Activated CD8-positive, alpha-beta memory T cell treated with anti-CD3 and anti-CD28 coated beads, Interleukin-2, amount 50 U/mL, for 24 hours (primary cell): ENCODE data around the gene COX6A2.
"Not testable (repeated sequence)": the region's sequence is repeated elsewhere in the genome, so short reads cannot be mapped to it uniquely, and the experiment has no call there.

ENCODE experiments used
- DNase-seq: peaks from one replicate; pipeline ENCODE4 v3.0.0-alpha.2; 2020; ENCODE audit errors: extremely low read depth

The COX6A2 gene

DNA sequence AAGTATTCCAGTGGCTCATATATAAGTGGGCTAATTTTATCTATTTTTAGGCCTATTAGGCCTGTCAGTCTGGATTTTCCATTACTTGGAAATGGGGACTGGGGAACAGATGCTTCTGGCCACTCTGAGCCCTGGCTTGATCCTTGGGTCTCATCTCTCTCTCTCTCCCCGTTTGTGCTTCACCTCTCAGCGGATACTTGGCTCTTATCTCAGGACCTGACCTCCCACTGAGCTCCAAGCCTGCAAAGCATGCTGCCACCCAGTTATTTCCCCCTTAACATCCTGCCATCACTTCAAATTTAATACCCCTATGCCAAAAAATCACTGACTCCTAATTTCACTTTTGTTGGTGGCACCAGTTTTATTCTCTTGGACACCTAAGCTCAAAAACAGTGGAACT lies 10.3 kb upstream of the COX6A2 start:
- no peak for DNase-seq

DNA sequence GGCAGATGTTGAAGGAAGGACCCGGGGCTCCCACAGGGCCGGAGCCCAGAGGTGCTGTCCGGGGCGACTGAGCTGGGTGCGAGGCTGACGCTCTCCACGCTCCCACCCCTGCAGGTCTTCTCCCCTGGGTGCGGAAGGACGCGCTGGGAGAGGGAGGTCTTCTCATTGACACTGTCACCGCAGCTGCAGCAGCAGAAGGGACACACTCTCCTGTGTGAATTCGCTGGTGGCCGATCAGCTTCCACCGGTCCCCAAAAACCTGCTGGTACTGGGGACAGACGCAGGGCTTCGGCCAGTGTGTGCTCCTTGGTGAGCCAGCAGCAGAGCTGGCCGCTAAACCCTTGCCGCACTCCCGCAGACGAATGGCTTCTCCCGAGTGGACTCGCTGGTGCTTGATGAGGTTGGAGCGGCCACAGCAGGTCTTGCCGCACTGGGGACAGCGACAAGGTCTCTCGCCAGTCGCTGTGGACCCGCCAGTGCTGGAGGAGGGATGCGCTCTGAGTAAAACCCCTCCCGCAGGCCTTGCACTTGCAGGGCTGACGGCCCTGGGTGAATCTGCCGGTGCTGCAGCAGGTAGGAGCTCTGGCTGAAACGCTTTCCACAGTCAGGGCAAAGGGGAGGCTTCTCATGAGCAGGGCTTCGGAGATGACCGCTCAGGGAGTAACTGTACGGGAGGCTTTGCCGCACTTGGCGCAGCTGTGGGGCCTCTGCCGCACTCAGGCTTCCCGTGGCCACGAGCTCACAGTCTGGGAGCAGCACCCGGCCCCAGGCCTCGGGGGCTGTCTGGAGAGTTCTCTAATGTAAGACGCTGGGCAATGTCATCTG lies 8.3 kb upstream of the COX6A2 start:
- DNase-seq, result no peak

DNA sequence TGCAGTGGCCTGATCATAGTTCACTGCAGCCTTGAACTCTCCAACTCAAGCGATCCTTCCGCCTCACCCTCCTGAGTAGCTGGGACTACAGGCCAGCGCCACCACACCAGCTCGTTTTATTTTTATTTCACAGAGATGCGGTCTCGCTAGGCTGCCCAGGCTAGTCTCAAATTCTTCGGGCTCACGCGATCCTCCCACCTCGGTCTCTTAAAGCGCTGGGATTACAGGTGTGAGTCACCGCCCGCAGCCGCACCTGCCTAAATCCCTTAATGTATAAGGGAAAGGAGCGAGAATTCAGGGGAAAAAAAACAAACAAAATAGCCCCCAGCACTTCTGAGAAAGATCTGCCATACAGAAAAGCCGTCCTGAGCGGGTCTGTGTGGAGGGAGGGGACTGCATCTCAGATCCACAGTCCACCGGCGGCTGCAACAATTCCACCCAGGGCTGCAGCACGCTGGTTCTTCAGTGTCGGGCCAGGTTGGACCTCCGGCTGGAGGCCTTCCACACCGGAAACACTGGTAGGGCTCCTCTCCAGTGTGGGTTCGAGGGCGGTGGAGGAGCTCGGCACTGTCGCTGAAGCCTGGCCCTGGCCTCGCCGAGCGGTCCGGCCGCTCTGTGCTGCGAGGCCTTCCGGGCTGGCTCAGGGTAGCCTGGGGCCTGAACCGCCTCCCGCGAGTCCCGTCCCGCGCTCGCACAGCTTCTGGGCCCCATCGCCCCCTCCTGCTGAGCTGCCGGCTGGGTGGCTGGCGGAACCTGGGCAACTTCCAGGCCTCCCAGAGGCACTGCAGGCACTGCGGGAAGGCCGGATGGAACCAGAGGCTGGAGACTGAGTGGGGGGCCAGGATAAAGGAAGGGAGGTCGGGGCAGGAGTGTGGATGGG lies 7.4 kb upstream of the COX6A2 start:
- no peak for DNase-seq

DNA sequence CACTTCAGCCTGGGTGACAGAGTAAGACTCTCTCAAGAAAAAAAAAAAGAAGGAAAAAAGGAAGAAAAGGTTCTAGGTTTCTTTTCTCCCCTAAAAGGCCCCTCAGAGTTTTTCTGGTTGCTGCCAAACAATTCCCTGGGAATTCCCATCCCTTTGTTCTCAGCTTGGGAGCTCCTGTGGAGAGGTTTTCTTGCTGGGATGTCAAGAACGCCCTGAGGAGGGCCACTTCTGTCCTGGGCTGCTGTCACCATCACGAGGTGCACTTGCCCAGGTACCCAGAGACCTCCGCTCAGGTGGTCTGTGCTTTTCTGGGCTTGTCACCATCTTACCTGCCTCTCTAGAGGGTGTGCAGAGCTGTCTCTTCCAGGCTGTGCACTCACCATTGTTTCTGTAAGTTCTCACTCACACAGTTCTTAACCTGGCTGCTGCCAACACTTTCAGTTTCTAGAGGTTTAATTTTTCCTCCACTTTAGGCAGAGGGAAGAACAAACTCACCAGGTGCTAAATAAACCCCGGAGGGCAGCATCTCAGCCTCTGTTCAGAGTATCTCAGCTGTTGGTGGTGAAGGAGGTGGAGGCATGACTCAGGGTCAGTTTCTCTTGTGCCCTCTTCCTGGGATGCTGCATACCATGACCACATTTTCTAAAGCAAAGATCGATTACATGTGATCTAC lies 2.4 kb upstream of the COX6A2 start:
- no peak for DNase-seq

DNA sequence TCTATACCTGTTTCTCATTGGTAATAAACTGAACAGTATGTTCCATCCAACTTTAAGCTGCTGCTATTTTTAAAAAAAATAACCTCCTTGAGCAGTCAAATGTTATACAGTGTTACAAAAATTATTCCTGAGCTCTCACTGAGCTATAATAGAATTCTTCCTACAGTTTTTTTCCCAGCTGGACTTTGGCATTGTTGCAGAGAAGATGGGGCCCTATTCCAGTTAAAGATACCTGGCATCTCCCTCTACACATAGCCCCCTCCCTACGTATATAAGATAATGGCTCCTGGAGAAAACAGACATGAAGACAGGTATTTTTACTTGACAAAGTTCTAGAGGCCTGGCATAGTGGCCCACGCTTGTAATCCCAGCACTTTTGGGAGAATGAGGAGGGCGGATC lies 1.6 kb upstream of the COX6A2 start:
- no peak for DNase-seq

DNA sequence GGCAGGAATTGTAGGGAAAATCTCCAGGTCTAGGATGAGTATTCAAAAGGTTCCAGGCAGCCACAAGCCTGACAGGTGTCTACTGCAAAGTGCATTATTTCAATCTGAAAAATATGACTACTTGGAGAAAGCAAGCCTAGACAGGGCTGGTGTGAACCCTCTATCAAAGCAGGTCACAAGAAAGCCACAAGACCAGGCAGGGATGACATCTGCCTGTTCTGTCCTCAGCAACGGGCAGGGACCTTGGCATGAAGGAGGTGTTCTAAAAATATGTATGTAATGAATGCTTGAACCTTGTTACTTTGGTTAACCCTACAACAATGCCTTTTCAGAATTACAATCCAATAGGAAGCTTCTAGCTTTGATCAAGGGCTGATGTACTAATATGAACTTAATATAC lies 1.2 kb upstream of the COX6A2 start:
- DNase-seq, result no peak

DNA sequence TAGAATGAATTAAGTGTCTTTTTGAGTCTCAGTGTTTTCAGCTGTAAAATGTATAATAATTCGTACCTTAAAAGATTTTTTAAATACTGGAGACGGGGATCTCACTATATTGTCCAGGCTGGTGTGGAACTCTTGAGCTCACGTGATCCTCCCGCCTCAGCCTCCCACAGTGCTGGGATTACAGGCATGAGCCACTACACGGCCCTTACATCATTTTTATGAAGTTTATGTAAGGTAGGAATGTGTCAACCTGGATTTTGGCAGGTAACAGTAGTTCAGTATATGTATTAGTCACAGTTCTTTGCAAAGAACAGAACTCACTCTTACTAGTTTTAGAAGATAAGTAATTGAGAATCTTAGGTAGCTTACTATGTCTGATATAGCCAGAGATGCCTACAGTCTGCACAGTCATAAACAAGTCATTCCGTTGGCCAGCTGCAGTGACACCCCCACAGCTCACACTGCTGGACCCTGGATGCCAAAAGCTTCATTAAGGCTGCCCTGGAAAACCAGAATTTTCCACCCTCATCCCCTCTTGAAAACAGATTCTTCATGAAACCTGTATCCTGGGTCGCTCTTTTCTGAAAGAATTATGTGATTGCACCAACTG lies 583 bp upstream of the COX6A2 start:
- no peak for DNase-seq

DNA sequence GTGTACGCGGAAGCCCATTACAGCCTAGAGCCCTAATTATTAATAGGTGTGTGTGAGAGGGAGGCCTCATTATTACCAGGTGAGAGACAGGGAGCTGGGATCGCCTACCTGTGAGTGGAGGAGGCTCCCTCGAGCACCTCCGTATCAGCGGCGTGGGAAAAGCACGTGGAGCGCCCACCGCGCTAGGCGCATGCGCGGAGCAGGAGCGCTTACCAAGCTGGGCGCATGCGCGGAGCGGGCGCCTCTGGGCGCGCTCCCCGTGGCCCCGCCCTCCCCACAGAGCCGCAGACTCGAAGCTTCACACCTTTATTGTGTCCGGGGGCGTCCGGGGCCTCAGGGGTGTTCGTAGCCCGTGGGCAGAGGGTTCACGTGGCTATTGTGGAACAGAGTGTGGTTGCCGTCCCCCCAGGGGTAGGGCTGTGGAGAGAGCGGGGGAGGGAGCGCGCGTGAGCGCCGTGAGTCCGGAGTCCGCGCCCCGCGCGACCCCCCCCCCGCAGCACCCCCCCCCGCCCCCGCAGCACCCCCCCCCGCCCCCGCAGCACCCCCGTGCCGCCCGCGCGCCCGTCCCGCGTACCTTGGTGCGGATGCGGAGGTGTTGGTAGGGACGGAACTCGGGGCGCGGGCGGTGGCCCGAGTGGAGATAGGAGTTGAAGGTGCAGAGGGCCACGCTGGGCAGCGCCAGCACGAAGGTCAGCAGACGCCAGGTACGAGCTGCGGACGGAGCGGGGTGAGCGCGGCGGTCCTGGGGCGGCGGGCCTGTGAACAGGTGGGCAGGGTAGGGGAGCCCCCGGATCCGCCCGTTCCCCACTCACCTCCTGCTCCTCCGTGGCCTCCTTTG lies 500 bp downstream of the COX6A2 start:
- DNase-seq, result peak; percentile 19

DNA sequence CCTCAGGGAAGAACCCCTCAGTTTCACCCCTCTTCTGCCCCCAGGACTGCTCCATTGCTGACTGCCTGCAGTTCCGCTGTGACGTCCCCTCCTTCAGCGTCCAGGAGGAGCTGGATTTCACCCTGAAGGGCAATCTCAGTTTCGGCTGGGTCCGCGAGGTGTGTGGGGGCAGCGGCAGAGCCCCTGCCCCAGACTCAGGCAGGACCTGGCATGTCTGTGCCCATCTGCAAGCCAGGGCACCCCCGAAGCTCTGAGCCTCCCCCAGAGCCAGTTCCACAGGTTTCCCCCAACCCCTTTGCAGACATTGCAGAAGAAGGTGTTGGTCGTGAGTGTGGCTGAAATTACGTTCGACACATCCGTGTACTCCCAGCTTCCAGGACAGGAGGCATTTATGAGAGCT lies 4.4 kb downstream of the COX6A2 start:
- DNase-seq, result no peak

DNA sequence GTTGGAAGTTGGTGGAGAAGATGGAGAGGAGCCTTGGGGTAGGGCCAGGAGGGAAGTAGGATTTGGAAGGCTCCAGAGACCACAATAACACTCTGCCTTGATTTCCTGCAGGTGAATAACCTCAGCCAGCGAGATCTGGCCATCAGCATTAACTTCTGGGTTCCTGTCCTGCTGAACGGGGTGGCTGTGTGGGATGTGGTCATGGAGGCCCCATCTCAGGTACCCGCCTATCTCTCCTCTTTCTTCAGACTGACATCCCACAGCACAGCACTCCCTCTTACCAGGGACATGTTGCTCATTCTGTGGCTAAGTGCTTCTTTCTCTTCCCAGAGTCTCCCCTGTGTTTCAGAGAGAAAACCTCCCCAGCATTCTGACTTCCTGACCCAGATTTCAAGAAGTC lies 4.9 kb downstream of the COX6A2 start:
- DNase-seq, result no peak

DNA sequence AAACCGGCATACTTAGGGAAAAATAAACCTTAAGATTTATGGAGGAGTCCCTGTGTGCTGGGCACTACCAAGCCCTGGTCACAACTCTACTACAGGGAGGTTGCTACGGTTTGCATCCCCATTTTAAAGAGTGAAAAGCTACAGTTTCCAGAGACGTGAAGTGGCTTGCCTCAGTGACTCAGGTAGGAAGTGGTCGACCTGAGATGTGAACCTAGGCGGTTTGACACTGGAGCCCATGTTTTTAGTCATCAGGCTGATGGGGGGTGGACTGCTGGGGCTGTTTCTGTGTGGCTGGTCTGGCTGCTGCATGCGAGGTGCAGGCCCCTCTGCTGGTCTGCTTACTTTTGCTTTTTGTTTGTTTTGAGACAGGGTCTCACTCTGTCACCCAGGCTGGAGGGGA lies 6.6 kb downstream of the COX6A2 start:
- DNase-seq, result peak; percentile 39

DNA sequence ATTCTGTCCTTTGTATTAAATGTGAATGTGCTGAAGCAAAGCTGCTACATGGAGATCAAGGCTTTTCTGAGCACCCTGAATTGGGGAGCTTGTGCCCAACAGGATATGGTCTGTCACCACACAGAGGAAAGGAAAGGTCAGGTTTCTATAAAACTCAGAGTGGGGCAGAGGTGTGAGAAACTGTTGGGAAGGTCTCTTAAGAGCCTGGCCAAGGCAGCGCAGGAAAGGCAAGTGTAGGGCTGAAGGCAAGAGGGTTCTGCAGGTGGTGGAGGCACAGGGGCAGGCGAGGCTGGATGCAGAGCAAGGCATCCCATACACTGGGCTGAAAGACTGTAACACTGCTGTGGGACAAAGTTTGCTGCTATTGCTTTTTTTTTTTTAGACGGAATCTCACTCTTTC lies 8.1 kb downstream of the COX6A2 start:
- no peak for DNase-seq

DNA sequence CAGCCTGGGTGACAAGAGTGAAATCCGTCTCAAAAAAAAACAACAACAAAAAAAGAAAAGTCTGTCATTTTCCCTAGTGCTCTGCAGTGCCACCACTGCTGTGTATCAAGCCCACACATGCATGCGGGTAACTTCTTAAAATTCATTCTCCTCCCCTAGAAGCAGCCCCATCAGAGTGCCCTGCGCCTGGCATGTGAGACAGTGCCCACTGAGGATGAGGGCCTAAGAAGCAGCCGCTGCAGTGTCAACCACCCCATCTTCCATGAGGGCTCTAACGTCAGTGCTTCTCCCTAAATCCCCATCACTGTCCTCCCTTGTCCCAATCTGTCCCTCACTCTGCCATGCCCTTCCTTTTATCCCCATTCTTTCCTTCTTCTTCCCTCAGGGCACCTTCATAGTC lies 10.2 kb downstream of the COX6A2 start:
- DNase-seq, result no peak

DNA sequence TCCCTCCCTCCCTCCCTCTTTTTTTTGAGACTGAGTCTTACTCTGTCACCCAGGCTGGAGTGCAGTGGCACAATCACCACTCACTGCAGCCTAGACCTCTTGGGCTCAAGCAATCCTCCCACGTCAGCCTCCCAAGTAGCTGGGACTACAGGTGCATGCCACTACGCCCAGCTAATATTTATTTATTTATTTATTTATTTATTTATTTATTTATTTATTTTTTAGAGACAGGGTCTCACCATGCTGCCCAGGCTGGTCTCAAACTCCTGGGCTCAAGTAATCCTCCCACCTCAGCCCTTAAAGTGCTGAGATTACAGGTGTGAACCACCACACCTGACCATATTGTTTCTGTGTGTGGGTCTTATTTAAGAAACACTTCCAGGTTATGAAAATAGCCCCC lies 11.1 kb downstream of the COX6A2 start:
- DNase-seq, result not testable (repeated sequence)

DNA sequence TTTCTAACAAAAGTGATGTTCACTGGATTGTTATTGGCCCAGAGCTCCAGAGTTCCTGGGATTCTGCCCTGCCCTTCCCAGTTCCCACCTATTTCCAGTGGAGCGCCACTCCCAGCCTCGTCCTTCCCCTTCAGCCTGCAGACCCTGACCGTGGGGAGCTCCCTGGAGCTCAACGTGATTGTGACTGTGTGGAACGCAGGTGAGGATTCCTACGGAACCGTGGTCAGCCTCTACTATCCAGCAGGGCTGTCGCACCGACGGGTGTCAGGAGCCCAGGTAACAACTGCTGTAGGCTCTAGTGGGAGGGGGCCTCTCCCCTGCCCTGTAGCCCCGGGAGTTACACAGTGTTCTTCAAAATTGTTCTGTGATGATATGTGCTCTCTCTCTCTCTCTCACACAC lies 11.8 kb downstream of the COX6A2 start:
- DNase-seq, result no peak

DNA sequence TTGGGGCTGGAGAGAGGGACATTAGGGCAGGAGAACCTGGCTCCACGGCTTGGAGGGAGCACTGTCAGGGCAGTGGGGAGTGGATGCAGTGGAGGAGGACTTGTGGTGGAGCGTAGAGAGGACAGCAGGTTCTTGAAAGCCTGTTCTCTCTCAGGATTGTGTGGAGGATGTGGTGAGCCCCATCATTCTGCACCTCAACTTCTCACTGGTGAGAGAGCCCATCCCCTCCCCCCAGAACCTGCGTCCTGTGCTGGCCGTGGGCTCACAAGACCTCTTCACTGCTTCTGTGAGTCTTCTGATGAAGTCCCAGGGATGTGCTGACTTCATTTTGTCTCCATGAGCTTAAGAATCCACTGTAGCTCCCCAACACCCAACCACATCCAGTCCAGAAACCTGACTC lies 13.5 kb downstream of the COX6A2 start:
- DNase-seq, result no peak

DNA sequence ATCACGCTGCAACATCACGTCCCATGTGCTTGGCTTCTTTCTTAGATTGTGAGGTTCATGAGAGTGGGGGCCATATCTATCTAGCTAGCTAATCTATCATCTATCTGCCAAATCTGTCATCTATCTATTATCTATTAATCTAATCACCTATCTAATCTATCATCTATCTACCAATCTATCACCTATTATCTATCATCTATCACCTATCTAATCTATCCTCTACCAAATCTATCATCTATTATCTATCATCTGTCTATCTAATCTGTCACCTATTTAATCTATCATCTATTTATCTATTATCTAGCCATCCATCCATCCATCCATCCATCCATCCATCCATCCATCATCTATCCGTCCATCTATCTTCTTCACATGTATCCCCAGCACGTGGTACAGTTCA lies 14.2 kb downstream of the COX6A2 start:
- no peak for DNase-seq

DNA sequence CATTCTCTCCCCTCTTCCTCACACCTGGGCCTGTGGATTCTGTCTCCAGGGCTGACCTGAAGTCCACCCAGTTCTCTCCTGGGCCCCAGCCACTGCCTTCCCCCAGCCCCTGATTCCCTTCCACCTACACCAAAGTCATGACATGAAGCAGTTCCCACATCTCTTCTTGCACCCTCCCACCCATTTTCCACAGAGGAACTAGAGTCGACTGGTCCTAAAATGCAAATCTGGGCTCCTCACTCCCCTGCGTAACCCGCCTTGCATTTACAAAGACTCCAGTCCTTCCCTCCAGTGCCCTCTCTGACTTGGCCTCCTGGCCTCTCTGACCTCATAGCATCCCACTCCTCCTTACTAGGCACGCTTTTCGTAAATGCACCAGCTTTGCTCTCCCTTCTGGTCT lies 14.8 kb downstream of the COX6A2 start:
- no peak for DNase-seq

DNA sequence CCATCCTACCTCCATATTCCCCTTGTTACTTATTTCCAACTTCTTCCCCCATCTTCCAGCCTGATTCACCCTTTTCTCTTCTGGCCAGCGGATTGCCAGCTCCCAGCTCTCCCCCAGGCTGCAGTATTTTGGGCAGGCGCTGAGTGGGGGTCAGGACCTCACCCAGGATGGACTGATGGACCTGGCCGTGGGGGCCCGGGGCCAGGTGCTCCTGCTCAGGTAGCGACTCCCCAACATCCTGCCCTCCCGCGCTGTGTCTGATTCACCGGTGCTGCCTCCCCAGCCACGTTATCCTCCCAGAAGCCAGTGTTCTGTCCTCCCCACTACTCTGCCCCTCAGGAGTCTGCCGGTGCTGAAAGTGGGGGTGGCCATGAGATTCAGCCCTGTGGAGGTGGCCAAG lies 15.4 kb downstream of the COX6A2 start:
- no peak for DNase-seq

DNA sequence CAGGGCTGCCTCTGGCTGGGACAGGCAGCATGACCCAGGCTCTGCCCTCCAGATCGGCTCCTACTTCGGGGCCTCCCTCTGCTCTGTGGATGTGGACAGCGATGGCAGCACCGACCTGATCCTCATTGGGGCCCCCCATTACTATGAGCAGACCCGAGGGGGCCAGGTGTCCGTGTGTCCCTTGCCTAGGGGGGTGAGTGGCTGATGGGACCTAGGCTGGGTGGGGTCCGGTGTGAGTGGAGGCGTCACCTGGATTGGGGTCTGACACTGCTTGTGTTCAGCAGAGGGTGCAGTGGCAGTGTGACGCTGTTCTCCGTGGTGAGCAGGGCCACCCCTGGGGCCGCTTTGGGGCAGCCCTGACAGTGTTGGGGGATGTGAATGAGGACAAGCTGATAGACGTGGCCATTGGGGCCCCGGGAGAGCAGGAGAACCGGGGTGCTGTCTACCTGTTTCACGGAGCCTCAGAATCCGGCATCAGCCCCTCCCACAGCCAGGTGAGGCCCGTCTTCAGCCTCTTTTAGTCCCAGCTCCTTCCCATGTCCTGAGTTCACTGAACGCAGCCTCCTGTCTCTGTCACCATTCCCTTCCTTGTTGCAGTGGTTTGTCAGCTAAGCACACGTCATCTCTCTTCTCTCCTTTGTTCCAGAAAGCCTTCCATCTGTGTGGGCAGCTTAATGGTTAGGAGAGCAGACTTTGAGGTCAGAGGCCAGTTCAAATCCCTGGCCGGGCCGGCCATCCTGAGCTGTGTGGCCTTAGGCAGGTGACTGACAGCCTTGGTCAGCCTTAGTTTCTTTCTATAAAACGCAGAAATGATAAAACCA lies 16.9 kb downstream of the COX6A2 start:
- no peak for DNase-seq
